AG09309 (cell line): ENCODE results near the gene CHST14.
A peak's percentile ranks its signal among the peaks of the same experiment; 100 is the strongest.

Experiments used
- DNase-seq: peaks from one replicate; pipeline ENCODE4 v3.0.0-alpha.2; 2010; ENCODE audit warnings: low read depth
- H3K4me3 ChIP-seq: 2 replicates; pipeline ENCODE4 v1.5.1; 2011; ENCODE audit warnings: mild to moderate bottlenecking, low read depth, low read length, moderate library complexity; ENCODE audit not compliant: control insufficient read depth
- CTCF ChIP-seq: IDR thresholded peaks from 2 replicates; pipeline ENCODE4 v1.5.1; 2011; ENCODE audit warnings: mild to moderate bottlenecking, low read depth, low read length, inconsistent platforms; ENCODE audit not compliant: insufficient read depth, control insufficient read depth; ENCODE audit errors: missing control alignments

The CHST14 gene

GRCh38 chr15:40500568-40501330 lies 30.0 kb downstream of the CHST14 start:
- DNase-seq, result no peak
- no peak overlapping the region for H3K4me3 ChIP-seq
- no peak for TF ChIP-seq CTCF

GRCh38 chr15:40501487-40501886 lies 30.7 kb downstream of the CHST14 start:
- DNase-seq, result no peak
- TF ChIP-seq CTCF, result no peak
- no peak overlapping the region for H3K4me3 ChIP-seq

GRCh38 chr15:40506964-40507571 lies 36.3 kb downstream of the CHST14 start:
- TF ChIP-seq CTCF, result peak; percentile 91
- DNase-seq, result no peak
- H3K4me3 ChIP-seq, result peak overlapping the region; percentile 36

- DNase-seq, result no peak
- no peak overlapping the region for H3K4me3 ChIP-seq
- TF ChIP-seq CTCF, result no peak
Observed at GRCh38 chr15:40508216-40508615, 37.4 kb downstream of the CHST14 start.

GRCh38 chr15:40510201-40510600 lies 39.4 kb downstream of the CHST14 start:
- DNase-seq, result no peak
- TF ChIP-seq CTCF, result no peak

GRCh38 chr15:40511093-40511471 lies 40.3 kb downstream of the CHST14 start:
- no peak for DNase-seq
- H3K4me3 ChIP-seq, result peak overlapping the region; percentile 53
- no peak for TF ChIP-seq CTCF

More at GRCh38 chr15:40510201-40510600, 39.4 kb downstream of the CHST14 start:
- no peak overlapping the region for H3K4me3 ChIP-seq
